Measurements from ENCODE around the gene CLN6.
"Not testable (repeated sequence)": the region's sequence is repeated elsewhere in the genome, so short reads cannot be mapped to it uniquely, and the experiment has no call there.

Gene CLN6

DNA sequence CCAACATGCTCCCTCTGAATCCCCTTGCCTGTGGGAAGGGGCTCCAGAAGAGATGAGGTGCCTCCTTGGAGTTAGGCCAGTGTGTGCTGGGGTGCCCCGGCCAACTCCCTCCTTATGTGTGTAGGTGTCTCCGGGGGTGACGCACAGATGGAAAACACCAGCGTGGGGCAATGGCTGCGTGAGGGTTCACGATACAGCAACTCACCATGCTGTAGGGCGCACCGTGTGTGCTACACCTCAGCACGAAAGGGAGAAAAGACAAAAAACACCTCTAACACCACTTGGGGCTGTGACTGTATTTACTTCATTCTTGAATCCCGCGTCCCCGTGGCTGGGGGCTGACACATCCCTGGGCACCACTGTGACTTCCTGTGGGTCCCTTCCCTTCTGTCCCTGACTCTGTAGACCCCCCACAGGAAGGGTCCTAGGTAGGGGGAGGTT, 22.8 kb downstream of the CLN6 start:
- DNase-seq (ENCODE audit: low read depth in 2 of 2): no peak

DNA sequence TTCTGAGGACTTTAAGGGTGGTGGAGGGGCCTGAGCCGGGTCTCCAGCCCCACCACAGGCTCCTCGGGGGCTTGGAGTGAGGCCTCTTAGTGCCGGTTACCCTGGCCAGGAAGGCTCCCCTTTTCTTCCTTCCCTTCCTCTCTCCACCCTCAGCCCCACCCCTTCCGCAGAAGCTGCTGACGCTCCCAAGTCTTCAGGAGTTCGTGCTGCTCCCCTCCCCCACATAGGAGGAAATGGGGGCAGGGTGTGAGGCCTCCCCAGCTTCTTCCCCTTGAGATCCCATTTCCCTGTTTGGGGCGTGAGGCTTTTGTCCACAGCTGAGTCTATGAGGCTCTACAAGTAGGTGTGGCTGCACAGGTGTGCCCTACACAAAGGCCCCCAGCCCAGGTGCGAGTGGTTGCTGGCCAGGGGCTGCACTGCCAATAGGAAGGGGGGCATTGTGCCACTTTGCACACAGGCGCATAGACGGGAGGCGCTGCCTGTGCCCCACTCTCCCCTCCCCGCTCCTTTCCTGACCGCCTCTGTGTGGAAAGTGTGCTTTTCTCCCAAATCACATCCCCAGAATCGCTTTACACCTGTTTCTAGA, 23.5 kb downstream of the CLN6 start:
- DNase-seq (ENCODE audit: low read depth in 2 of 2): no peak

DNA sequence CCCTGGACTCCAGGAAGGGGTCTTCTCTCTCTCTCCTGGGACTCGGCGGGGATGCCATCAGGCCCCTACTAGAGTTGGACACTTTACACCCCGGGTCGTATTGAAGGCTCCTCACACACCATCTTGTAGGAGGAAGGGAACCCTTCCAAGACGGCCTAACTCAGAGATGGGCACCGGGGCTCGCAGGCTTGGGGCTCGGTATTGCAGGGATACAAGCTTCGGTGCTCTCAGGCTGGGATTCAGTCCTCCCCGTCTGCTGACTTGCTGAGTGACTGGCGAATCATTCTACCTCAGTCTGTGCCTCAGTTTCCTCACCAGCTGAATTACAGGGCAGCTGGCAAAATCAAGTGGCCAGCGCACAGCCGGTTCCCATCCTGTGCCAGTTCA, 24.0 kb downstream of the CLN6 start:
- DNase-seq (ENCODE audit: low read depth in 2 of 2): no peak

DNA sequence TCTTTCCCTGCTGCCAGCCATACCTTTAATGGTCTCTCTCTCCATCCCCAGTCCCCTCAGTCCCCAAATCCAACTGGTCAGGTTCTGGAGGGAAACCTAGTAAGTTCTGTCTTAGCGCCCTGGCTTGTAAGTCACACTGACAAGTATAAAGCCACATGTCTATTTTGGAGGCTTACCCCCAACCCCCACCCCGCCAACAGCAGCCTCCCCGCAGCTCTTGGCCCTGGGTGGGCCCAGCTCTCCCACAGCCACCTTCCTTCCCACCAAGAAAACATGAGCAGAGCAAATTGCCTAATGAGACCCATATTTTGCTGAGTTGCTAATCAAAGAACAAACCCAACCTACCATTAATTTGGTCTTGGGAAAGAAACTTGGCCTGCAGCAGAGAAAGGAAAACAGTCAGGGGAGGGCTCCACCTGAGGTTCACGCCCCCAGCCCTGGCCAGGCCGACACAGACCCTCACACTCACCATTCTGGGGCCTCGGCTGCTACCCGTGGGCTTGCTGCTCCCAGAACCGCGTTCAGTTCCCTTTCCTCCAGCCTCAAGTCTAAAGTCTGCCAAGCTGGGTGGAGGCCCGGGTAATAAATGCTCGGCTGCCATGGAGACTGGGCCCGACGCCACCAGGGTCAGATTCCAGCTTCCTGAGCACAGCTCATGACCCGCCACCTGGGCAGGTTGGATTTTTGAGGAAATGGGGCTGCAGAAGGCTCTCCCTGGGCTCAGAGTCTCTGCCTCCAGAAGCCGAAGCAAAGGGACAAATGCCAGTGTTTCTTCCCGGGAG, 24.6 kb downstream of the CLN6 start, which contains the start of gene CALML4:
Gene CALML4, minus strand, starts transcription at position 557 of the 782 bp plus-strand sequence. Its CDS starts 85 bp downstream, at position 472.
- no peak for DNase-seq (ENCODE audit: low read depth in 2 of 2)

DNA sequence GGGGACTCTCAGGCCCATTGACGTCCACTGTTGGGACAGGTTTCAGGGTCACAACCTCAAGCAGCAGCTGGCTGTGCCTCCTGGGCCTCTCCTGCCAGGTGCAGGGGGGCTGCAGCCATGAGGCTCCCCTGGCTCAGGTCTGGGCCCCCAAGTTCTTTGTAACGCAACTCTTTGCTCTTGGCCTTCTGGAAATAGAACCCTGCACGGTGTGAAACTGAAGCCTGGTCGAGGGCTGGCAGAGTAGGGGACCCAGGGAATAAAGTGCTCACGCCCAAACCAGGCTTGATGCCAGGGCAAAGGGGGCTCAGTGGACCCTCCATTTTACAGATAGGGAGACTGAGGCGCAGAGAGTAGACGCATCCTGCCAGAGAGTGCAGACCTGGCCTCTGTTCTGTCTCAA, 25.2 kb downstream of the CLN6 start:
- no peak for DNase-seq (ENCODE audit: low read depth in 2 of 2)

DNA sequence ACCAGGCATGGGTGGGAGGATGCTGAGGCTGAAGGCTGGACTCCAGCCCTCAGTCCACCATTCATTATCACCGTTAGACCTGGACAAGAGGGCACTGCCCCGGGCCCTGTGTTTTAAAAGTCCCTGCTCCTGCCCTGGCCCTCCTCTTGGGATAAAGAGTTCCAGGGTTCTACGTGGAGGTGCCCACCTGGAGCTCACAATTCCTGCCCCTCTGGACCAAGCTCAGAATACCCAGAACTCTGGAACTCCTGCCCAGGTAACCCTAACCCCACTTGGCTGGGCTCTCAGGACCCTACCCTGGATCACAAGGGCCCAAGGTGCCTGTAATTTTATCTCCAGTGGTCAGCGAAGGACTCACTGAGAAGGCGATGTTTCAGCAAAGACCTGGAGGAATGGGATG, 25.6 kb downstream of the CLN6 start:
- DNase-seq (ENCODE audit: low read depth in 2 of 2): no peak

DNA sequence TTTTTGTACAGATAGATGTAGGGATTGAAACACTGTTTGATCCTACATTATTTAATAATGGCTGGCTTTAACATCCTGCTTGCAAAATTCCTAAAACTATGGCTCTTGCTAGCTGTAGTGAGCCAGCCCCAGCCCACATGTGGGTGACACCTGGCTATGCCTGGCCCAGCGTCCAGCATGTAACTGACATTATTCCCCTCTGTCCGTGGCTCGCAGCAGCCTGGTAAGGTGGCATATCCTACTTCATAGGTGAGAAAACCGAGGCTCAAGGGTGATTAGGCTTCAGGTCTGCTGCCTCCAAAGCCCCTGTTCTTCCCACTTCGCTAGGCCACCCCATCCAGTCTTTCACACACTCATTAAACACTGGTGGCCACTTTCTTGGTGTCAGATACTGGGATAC, 26.0 kb downstream of the CLN6 start:
- DNase-seq (ENCODE audit: low read depth in 2 of 2): no peak

DNA sequence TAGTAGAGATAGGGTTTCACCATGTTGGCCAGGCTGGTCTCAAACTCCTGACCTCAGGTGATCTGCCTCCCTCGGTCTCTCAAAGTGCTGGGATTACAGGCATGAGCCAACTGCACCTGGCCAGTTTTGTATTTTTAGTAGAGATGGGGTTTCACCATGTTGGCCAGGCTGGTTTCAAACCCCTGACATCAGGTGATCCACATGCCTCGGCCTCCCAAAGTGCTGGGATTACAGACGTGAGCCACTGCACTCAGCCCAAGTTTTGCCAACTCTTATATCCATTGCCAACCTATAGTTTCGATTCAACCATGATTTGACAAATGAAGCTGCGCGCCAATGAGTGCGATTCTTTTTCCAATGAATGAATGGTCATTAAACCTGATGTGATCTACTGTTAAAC, 26.5 kb downstream of the CLN6 start:
- not testable (repeated sequence) for DNase-seq (ENCODE audit: low read depth in 2 of 2)

DNA sequence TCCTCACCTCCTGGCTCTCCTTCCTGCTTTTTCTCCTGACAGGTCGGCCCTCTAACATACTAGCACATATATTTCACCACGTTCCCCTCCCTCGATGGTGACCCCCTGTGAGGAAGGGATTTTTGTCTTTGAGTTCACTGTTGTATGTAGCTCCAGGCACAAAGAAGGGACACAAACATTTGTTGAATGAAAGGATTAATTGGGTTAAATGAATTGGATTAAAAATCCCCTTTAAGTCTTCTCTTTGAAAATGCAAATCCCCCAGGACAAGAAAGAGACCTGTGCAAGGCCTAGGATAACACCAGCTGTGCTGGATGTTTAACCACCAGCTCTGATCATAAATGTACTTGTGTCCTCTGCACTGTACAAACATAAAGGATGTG, 27.7 kb downstream of the CLN6 start:
- no peak for DNase-seq (ENCODE audit: low read depth in 2 of 2)

DNA sequence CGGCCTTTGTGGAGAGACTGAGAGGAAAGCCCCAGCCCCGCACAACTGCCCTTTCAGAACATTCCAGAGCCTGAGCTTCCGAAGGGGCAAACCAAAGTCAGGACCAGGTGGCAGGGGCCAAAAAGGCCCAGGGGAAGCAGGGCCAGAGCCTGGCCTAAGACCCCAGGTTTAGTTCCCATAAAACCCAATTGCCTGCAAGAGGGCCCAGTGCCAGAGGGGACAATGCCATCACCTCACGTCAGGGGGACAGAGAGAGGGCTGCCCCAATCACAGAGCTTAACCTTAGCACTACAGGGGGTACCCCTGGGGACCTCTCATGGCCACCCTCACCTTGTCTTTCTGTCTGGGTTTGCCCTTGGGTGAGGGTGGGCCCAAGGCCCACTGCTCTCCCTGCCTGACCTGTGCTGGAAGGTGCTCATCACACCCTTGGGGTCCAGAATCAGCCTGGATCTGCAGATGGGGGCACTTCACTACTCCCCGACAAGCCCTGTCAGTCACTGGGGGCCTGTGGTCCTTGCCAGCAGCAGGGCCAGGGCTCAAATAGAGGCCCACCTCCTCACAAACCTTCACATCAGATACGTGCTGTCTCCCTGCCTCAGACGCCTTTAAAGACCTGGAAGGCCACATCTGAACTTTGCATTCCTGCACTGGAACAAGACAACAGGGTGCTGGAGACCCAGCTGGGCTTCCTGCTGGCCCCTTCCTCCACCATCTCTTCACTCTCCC, 28.2 kb downstream of the CLN6 start:
- DNase-seq (ENCODE audit: low read depth in 2 of 2): no peak

DNA sequence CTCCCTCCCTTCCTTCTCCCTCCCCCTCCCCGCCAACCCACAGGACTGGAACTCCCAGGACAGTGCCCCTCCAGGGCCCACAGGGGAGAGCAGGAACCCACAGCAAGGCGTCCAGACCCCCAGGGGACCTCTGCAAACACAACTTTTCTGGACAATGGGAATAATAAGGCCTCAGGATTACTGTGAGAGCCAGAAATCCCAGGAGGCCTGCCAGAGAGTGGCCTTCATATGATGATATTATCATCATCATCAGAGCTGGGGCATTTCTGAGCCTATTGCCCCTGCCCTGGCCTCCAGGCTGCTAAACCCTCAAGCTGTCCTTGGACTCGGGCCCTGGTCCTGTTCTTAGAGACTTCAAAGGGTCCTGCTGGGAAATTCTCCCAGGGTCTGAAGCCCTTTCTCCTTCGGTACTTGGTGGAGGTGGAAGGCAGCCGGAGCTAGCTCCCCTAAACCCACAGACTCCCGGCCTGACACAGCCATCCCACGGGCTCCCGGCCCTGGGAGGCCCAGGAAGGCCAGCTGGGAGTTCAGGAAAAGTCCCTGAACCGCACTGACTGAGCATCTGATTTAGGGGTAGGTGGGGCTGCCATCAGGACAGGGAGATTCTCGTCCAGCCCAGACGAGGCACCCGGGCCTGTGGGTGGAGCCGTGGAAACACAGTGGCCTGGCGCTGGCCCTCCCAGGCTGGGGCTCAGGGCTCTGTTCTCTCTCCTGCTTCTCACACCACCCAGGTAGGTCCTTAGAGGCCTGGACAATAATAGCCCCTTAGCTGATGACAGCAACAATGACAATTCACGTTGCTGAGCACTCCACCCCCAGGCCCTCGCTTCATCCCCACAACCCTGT, 29.3 kb downstream of the CLN6 start:
- DNase-seq (ENCODE audit: low read depth in 2 of 2): no peak

DNA sequence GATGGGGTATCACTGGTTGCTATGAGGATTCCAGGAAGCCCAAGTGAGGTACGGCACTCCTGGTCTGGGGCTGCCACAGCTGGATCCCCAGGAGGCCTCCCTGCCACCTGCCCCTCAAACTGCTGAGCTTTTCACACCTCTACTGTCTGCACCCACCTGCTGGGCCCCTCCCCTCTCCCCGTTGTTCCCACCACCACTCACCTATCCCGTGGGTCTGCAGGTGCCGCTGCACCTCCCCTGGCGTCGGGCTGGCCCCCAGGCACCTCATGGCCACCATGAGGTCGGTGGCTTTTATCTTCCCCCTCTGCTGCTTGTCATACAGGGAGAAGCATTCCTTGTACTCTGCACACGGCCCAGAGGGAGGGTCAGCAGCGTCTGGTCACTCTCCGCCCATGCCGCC, 30.2 kb downstream of the CLN6 start:
- DNase-seq (ENCODE audit: low read depth in 2 of 2): no peak

DNA sequence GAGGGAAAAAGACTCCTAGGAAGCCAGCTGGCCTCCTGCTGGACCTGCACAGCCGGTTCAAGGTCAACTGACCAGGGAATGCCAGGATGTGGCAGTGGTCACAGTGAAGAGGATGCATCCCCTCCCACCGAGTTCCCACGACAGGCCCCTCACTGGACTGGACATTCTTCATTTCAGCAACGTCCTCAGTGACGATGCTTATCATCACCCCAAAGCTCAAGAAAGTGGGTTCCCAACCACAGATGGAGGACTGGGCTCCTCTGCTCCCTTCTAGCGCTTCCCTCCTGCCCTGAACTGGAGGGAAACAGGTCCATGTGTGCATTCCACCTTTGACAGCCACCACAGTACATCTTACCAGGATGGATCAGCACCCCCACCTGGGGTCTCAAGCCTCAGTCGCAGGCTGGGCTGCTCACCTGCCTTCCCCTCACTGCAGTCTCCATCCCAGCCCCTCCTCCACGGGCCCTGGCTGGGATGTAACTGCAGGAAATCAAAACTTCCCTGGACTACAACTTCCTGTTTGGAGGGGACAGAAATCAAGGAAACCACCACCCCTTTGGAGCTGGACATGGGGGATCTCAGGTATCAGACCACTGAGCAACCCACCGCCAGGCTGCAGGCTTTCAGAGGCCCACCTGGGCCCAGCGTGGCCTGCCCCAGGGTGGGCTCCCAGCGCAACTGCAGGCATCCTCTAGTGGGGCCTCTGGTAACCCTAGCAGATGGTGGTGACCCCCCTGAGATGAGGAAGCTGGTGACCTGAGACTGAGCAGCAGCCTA, 31.7 kb downstream of the CLN6 start:
- DNase-seq (ENCODE audit: low read depth in 2 of 2): no peak

DNA sequence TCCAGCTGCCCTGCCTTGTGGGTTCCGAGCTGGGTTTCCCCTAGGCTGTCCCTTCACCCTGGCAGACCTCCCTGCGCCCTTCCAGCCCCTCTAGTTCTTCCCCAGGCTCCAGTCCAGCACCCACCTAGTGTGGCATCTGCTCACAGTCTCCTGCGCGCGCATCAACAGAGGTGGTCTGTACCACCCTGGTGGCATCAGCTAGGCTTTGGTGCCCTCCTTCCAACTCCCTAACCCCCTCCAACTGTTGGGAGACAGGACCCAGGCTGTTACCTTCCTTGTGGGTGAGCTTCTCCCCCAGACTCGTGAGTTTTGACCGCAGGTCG, 32.4 kb downstream of the CLN6 start:
- DNase-seq (ENCODE audit: low read depth in 2 of 2): no peak

DNA sequence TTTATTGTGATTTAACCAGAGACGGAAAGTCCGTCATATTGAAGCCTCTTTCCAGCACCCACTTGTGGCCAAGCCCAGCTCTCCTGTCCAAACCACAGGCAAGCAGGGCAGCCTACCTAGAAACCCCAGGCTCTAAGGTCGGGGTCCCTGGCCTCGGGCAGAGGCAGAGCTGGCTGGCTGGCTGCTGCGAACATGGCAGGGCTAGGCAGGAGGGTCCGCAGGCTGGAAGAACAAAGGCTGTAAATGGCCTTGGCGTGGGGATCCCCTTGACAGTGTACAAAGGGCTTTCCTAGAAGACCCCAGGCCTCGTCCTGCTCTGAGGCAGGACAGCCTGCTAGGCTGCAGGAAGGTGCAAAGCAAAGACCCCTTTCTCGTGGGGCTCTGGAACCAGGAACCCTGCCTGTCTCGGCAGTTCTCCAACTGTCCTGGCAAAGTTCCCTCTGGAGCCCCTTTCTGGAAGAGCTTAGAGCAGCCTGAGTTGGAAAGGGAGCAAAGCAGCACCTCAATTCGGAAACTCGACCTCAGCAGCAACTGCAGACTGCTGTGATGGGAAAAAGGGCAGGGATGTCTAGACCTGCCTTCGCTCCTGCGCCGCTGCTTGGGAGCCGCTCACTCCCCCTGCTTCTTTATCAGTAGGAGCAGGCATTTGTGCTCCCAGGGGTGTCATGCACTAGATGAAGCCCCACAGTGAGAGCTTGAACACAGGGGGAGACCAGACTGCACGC, 32.9 kb downstream of the CLN6 start:
- no peak for DNase-seq (ENCODE audit: low read depth in 2 of 2)

DNA sequence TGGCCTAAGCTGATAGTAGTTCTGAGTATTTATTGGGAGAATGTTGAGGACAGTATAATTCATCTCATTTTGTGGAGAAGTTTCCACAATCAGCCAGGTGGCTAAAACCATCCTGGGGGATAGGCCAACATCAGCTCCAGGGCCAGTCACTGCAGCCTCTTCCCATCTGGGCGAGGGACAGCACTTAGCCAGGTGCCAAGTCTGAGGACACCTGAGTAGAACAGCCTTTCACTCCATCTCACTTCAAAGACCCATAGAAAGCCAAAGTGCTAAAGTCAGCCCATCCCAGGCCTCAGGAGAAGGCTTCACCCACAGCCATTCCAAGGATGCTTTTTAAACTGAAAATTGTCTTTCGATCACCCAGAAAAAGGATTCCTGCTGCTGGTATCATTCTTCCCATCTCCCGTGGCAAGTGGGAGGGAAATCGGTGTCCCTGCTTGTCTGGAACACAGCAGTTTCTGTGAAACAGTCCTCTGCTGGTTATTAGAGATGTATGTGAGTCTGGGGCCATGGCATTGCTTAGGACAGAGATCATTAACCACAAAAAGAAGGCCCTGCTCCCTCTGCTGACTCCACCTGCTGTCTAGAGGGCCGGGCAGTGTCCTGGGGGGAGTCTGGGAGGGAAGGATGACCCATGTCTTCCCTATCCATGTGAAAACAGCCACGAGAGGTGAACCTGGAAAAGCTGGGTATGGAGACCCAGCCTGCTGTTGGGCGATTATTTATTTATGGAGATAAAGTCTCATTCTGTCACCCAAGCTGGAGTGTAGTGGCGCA, 34.0 kb downstream of the CLN6 start:
- DNase-seq (ENCODE audit: low read depth in 2 of 2): no peak

DNA sequence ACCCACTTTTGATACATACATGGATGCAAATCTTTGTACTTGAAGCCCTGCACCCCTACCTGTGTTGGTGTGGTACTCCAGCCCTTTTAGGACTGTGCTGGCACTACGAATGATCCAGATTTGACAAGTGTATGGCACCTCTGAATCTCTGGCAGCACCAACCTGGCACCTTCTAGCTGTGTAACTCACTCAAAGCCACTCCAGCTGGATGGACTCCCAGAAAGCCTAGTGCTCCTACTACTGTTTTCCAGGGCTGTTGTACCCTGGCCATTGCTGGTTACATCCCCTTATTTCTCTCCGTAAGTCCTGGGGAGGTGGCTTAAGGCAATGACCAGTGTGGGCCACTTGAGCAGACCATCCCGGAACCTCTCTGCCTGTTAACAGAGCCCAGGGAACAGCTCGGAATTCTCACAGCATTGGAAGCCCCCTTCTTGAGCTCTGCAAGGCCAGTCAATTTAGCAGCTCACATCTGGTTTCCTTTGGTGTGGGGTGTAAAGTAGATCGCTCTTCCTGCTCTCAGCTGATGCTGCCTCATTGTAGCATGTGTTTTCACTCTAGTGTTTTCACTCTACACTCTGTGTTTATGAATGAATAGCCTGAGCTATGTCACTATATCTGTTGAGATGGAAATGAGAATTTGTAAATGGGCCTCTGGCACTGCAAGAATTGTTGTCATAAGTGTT, 36.6 kb downstream of the CLN6 start:
- no peak for DNase-seq (ENCODE audit: low read depth in 2 of 2)

DNA sequence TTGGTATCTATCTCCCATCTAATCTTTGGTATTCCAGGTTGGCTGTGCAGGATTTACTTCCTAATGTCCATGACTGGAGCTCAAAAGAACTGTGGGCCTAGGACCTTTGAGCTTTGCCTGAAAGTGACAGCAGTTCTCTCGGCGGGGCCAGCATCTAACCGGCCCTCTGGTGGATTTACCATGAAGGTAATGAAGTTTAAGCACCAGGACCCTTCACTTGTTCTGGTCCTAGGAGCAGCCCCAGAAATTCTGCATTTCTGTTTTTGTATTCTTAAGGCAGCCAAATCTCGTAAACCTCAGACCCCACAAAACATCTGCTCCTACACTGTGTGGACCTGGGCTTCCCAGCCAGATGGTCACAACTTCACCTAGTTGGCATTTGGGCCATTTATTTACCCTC, 37.4 kb downstream of the CLN6 start:
- no peak for DNase-seq (ENCODE audit: low read depth in 2 of 2)

DNA sequence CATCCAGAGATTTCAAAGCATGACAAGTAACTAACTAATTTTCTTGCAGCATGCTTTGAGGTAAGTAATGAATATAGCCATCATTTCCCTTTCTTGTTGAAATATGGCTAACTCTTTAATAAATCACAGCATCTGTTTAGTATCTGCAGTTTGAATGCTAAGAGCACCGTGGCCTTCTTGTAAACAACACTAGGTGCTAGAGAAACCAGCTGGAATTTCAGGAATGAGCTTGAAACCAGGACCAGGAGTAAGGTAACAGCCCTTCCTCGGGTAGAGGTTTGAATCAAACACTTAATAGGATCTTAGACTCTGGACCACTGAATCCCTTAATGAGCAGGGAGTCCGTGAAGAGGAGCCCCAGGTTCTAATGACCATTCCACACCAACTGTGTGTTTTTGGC, 38.0 kb downstream of the CLN6 start:
- no peak for DNase-seq (ENCODE audit: low read depth in 2 of 2)
